Left lung (tissue), 10 donors: ENCODE measurements around the gene MTHFD2. TPM values are rescaled to one million over a fixed set of nuclear protein-coding genes. Genes with fewer than 3 reads are reported as not detected.
A peak's percentile ranks its signal among the peaks of the same experiment; 100 is the strongest.

Source experiments
- ATAC-seq: fragments of 200-7000 bp; cut with Tn5 transposase; one replicate; pipeline ENCODE4 v1.9.1; 2020; ENCODE audit warnings: moderate library complexity
- DNase-seq, 4 donors: peaks; one replicate each; pipeline ENCODE4 v3.0.0-alpha.2; 2013 to 2020
- H3K27ac ChIP-seq, 2 donors: fragments of 200-600 bp; sonication (generic) in 1 of 2; one replicate each; pipeline versions ENCODE4 v1.5.0 to v1.8.0; 2020 to 2021
- H3K27me3 ChIP-seq, 2 donors: fragments of 200-600 bp; sonication (generic) in 1 of 2; one replicate each; pipeline versions ENCODE4 v1.5.0 to v1.8.0; 2020 to 2021
- H3K36me3 ChIP-seq, 2 donors: fragments of 200-600 bp; sonication (generic) in 1 of 2; one replicate each; pipeline versions ENCODE4 v1.5.0 to v1.8.0; 2020 to 2021
- H3K4me1 ChIP-seq, 2 donors: fragments of 200-600 bp; one replicate each; pipeline ENCODE4 v1.8.0; 2021
- H3K4me3 ChIP-seq, 2 donors: fragments of 200-600 bp; sonication (generic) in 1 of 2; one replicate each; pipeline versions ENCODE4 v1.5.0 to v1.8.0; 2020 to 2021; ENCODE audit warnings: mild to moderate bottlenecking in 1 of 2
- H3K9me3 ChIP-seq, 2 donors: fragments of 200-600 bp; sonication (generic) in 1 of 2; one replicate each; pipeline versions ENCODE4 v1.5.0 to v1.8.0; 2020 to 2021
- CTCF ChIP-seq, 2 donors: fragments of 200-600 bp; sonication (generic) in 1 of 2; IDR thresholded peaks; one replicate each; pipeline versions ENCODE4 v1.5.0 to v1.8.0; 2021; ENCODE audit warnings: antibody characterized with exemption in 2 of 2
- intact Hi-C, 2 donors: fragments of 100-400 bp; cut with DNase I; formaldehyde crosslinking; loops; one replicate each; pipeline versions ENCODE4 v1.11.2 to v1.14.2; 2022
- polyA plus RNA-seq, 6 donors: library from polyadenylated mRNA; unstranded; fragments of 120-200 nt; gene quantifications; one replicate each; pipeline ENCODE4 v1.2.1, GENCODE V29; 2013; ENCODE audit not compliant: insufficient read length in 6 of 6
- total RNA-seq, 2 donors: library from RNA; stranded (reverse); fragmentation: NEBNext Ultra II Directional; extraction: Animal tissue kit (Norgen Biotek cat#: 25700); gene quantifications; one replicate each; pipeline ENCODE4 v1.2.1, GENCODE V29; 2021
- donor health status: DM: no; HTN: yes; CAD: no.
- donor health status: DM: no; HTN: no; CAD: no.

MTHFD2 gene
- total and polyA plus RNA-seq, 8 donors: 12.8 to 81.2 (median 16.2) TPM

DNA sequence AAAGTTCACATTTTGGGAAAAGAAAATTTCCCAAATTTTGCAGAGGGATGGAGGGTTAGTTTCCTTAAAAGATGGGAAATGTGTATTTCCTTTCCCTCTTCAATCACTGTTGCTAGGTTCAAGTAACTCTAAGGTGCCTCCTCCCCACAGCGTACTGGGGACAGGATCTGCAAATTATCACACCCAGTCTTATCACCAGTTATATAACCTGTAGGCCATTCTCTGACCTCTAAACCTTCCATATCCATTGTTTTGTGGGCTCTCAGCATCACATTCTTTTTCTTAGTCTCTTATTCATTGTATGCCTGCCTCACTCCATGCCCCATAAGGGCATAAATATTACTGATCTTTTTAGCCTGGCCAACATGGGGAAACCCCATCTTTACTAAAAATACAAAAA, 3.6 kb upstream of the MTHFD2 start:
- H3K9me3 ChIP-seq: no peaks in the 10 kb centered on the region
- intact Hi-C loops: no loop called here
- ATAC-seq: no peak
- no peaks in the 10 kb centered on the region for H3K36me3 ChIP-seq
- no peak overlapping the region for H3K4me3 ChIP-seq
- peaks cover 1 to 9% of the 10 kb centered on the region in 2 donors for H3K4me1 ChIP-seq
- H3K27me3 ChIP-seq: no peaks in the 10 kb centered on the region
- TF ChIP-seq CTCF (IDR thresholded peaks at IDR 0.05): no peak
- DNase-seq: no peak
- H3K27ac ChIP-seq: no peak overlapping the region

- Histone ChIP-seq H3K4me3 (no peak overlapping the region), H3K36me3 (peaks cover 0 to 6% of the 10 kb centered on the region in 2 donors), H3K27ac (no peak overlapping the region), H3K27me3 (no peaks in the 10 kb centered on the region), H3K9me3 (no peaks in the 10 kb centered on the region), H3K4me1 (peaks cover 6 to 32% of the 10 kb centered on the region in 2 donors)
- ATAC-seq (no peak), DNase-seq (no peak)
- no peak for TF ChIP-seq CTCF (IDR thresholded peaks at IDR 0.05)
- intact Hi-C loops: no loop called here
Measured at GRCh38 chr2:74197049-74197448, 1.4 kb upstream of the MTHFD2 start.

DNA sequence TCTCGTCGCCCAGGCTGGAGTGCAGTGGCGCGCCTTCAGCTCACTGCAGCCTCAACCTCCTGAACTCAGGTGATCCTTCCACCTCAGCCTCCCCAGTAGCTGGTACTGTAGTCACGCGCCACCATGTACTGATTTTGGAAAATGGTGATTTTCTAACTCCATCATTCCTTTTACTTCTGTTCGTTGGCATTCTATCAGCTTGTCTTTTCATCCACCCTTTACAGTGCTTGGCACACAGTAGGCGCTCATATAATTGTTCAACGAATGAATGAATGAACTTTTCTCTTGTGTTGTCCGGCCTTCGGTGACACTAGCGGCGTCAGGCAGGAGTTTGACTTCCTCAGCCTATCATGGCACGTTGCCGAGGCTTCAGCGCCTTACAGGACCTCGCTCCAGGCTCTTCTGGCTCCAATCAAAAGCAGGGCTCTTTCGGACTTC, 373 bp upstream of the MTHFD2 start:
- intact Hi-C loops: no loop called here
- Histone ChIP-seq H3K9me3 (no peaks in the 10 kb centered on the region), H3K4me3 (peak overlapping the region; percentile 65 to 92), H3K4me1 (peaks cover 6 to 34% of the 10 kb centered on the region in 2 donors), H3K27ac (peak overlapping the region; percentile 86 to 97), H3K36me3 (peaks cover 0 to 6% of the 10 kb centered on the region in 2 donors), H3K27me3 (no peaks in the 10 kb centered on the region)
- no peak for TF ChIP-seq CTCF (IDR thresholded peaks at IDR 0.05)
- ATAC-seq: no peak
- no peak for DNase-seq

DNA sequence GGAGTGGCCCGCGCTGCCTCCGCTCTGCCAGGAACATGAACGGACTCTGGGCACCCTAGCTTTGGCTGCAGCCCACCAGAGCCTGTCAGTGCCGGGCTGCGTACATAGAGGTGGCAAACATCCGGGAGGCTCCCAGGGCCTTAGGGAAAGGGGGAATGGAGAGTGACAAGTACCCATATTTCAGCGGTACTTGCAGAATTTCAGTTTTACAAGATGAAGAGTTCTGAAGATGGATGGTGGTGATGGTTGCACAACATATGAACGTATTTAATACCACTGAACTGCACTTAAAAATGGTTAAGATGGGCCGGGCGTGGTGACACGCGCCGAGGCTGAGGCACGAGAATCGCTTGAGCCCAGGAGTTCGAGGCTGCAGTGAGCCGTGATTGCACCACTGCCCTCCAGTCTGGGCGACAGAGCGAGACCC, 873 bp downstream of the MTHFD2 start:
- DNase-seq (no peak), ATAC-seq (no peak)
- intact Hi-C loops: no loop called here
- no peaks in the 10 kb centered on the region for H3K9me3 ChIP-seq
- H3K4me3 ChIP-seq: peak overlapping the region; percentile 65 to 92
- no peak for TF ChIP-seq CTCF (IDR thresholded peaks at IDR 0.05)
- peaks cover 0 to 12% of the 10 kb centered on the region in 2 donors for H3K36me3 ChIP-seq
- no peaks in the 10 kb centered on the region for H3K27me3 ChIP-seq
- H3K4me1 ChIP-seq: peaks cover 6 to 35% of the 10 kb centered on the region in 2 donors
- H3K27ac ChIP-seq: peak overlapping the region; percentile 86 to 97

DNA sequence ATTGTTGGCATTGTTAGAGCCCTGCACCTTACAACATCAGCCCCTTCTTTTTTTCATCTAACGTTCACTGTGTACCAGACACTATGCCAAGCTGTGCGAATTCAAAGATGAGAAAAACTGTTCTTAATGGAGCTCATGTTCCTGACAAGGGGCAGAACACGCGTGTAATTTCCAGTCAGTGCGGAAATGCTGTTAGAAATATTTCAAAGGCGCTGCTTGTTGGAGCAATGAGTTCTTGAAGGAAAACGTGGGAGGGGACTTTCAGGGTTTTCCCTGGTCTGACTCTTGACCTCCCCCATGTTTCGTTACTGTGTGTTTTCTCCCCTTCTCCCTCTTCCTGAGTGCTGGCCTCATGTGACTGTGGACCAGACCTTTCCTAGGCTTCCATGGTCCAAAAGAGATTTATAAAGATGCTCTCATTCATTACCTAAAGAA, 1.5 kb downstream of the MTHFD2 start:
- intact Hi-C loops: no loop called here
- Histone ChIP-seq H3K27me3 (no peaks in the 10 kb centered on the region), H3K4me1 (peaks cover 6 to 41% of the 10 kb centered on the region in 2 donors), H3K4me3 (peak overlapping the region; percentile 65 to 92), H3K9me3 (no peaks in the 10 kb centered on the region), H3K27ac (peak overlapping the region in 1 of 2 donors; percentile 86), H3K36me3 (peaks cover 0 to 13% of the 10 kb centered on the region in 2 donors)
- ATAC-seq: no peak
- TF ChIP-seq CTCF (IDR thresholded peaks at IDR 0.05): no peak
- no peak for DNase-seq
